PC-9 (cell line): ENCODE results near the gene SNX32. TPM values are rescaled to one million over a fixed set of nuclear protein-coding genes. Genes with fewer than 3 reads are reported as not detected.

Experiments used
- BruUV-seq: library from RNA; stranded (reverse); fragments of 400-500 nt; replicated peaks from 2 replicates; lab custom pipeline; 2021; lab: Mats Ljungman, UMichigan
- CTCF ChIA-PET: fragments of 300-600 bp; sonication (Branson Sonifier 250); formaldehyde crosslinking; loops from one replicate; lab custom pipeline; 2022; ENCODE audit warnings: antibody characterized with exemption; lab: Charles Lee
- POLR2A ChIA-PET: fragments of 300-600 bp; sonication (Branson Sonifier 250); formaldehyde crosslinking; loops from one replicate; lab custom pipeline; 2022; ENCODE audit warnings: antibody characterized with exemption; ENCODE audit not compliant: unreplicated experiment; lab: Charles Lee
- DNase-seq, 2 experiments: peaks; one replicate each; pipeline versions ENCODE4 v3.0.0 to v3.0.0-alpha.2; 2015 to 2022; ENCODE audit warnings: mixed read lengths in 1 of 2
- H2AFZ ChIP-seq: fragments of 200-600 bp; sonication (generic); 2 replicates; pipeline ENCODE4 v1.8.1; 2017; ENCODE audit warnings: antibody characterized with exemption
- H3F3A ChIP-seq: fragments of 200-600 bp; sonication (generic); 2 replicates; pipeline ENCODE4 v1.8.1; 2017; ENCODE audit warnings: antibody characterized with exemption, mild to moderate bottlenecking, low read depth; ENCODE audit not compliant: insufficient read depth
- H3K27ac ChIP-seq: fragments of 200-600 bp; sonication (generic); 2 replicates; pipeline ENCODE4 v1.6.1; 2016; ENCODE audit warnings: mixed run types
- H3K27me3 ChIP-seq: fragments of 200-600 bp; sonication (generic); 2 replicates; pipeline ENCODE4 v1.6.1; 2016; ENCODE audit warnings: low read depth, mixed run types; ENCODE audit not compliant: insufficient read depth
- H3K36me3 ChIP-seq: fragments of 200-600 bp; sonication (generic); 2 replicates; pipeline ENCODE4 v1.6.1; 2016; ENCODE audit warnings: low read depth, mixed run types
- H3K4me1 ChIP-seq: fragments of 200-600 bp; sonication (generic); replicated peaks from 2 replicates; pipeline ENCODE4 v1.6.1; 2016; ENCODE audit warnings: mixed run types; ENCODE audit not compliant: insufficient read depth
- H3K4me2 ChIP-seq: fragments of 200-600 bp; sonication (generic); 2 replicates; pipeline ENCODE4 v1.6.1; 2017; ENCODE audit warnings: mixed run types
- H3K4me3 ChIP-seq: fragments of 200-600 bp; sonication (generic); 2 replicates; pipeline ENCODE4 v1.6.1; 2016; ENCODE audit warnings: mixed run types
- H3K79me2 ChIP-seq: fragments of 200-600 bp; sonication (generic); 2 replicates; pipeline ENCODE4 v1.6.1; 2017; ENCODE audit warnings: low read depth, mixed run types
- H3K9me2 ChIP-seq: fragments of 200-600 bp; sonication (generic); 2 replicates; pipeline ENCODE4 v1.8.1; 2017; ENCODE audit warnings: mild to moderate bottlenecking; ENCODE audit not compliant: insufficient read depth
- H3K9me3 ChIP-seq: fragments of 200-600 bp; sonication (generic); 2 replicates; pipeline ENCODE4 v1.8.1; 2016; ENCODE audit warnings: low read depth; ENCODE audit not compliant: insufficient read depth
- H4K20me1 ChIP-seq: fragments of 200-600 bp; sonication (generic); 2 replicates; pipeline ENCODE4 v1.8.1; 2017; ENCODE audit not compliant: insufficient read depth
- EZH2 ChIP-seq: fragments of 200-600 bp; sonication (generic); IDR thresholded peaks from 2 replicates; pipeline ENCODE4 v1.8.0; 2017; ENCODE audit warnings: antibody characterized with exemption, low read depth
- intact Hi-C: fragments of 100-400 bp; cut with micrococcal nuclease; formaldehyde crosslinking; loops from one replicate; pipeline ENCODE4 v1.10.0; 2022; ENCODE audit not compliant: unreplicated experiment
- total RNA-seq: library from RNA; stranded (reverse); gene quantifications from 2 replicates; pipeline ENCODE4 v1.2.3, GENCODE V29; 2021
- TF ChIP-seq, protein P1 (sequence below): fragments of 200-600 bp; sonication (generic); conservative IDR thresholded peaks from 2 replicates; pipeline ENCODE4 v1.6.1; 2017; ENCODE audit warnings: mixed run types, antibody characterized with exemption, mild to moderate bottlenecking, moderate library complexity

SNX32 gene
- total RNA-seq, 1 experiment from 2014 or later: not detected

DNA sequence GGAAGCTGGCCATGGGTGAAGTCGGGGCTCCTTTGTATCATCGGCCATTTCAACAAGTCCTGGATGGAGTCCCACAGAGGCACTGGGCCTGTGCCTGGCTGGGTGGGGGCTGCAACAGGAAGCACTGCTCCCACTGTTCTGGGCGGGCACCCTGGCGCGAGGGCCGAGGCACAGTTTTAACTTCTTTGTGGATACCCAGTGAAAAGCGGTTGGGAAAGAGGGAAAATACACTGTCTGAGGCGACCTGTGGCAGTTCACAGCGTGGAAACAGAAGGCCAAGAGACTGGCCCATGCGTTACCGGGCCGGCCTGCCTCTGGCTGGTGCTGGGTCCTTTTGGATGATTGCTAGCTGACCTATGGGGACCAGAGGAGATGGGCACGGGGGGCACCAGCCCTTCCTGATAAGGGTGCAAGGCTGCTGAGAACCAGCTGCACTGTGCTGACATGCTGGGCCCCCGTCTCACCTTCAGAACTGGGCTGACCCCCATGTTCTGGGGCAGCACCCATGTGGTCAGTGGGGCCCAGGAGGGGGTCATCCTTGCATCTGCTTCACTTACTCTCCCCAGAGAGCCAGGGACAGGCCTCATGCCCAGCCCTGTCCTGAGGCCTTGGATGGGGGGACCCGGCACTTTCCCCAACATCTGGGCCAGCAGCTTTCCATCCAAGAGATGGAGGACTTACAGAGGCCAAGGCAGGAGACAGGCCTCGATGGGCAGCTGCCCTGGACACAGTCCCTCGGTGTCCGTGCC is 42.7 kb upstream of the SNX32 start:
- POLR2A ChIA-PET: no interaction called here
- intact Hi-C loops: no loop called here
- no peak overlapping the region for H3K4me3 ChIP-seq

DNA sequence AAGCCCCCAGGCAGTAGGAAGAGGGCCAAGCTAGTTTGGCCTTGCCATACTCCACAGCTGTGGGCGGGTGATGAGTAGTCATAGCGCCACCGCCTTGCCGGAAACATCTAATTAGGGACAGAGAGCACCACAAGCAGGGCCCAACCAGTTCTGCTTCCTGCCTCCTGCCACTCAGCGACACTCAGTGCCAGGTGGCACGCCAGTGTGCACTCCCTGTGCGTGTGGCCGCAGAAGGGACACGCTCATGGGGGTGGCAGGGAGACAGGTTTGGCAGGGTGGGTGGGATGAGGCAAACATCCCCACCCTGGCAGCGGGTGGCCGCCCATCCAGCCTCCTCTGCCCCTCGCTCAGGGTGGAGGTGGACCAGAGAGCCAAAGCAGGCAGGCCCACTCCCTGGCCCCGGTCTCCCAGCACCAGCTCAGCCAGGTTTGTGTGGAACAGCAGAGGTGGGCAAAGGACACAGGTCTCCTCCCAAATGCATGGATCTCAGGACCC is 42.0 kb upstream of the SNX32 start:
- no peak overlapping the region for H2AFZ ChIP-seq
- no peaks in the 10 kb centered on the region for H3K9me3 ChIP-seq
- POLR2A ChIA-PET: no interaction called here
- peaks cover 28% of the 10 kb centered on the region for H3F3A ChIP-seq
- peak overlapping the region; percentile 33; the same call in 1 of the 2 replicates for H3K4me3 ChIP-seq
- no peaks in the 10 kb centered on the region for H3K27me3 ChIP-seq
- peaks cover 9% of the 10 kb centered on the region; the same call in 1 of the 2 replicates for H4K20me1 ChIP-seq
- peaks cover 18% of the 10 kb centered on the region for H3K36me3 ChIP-seq
- CTCF ChIA-PET: interaction anchor here (0.6 to 1.3 kb wide), 3 partner anchors 68 to 139 kb away, joined by 3 to 4 read pairs (median 3); partner anchors contain the start of gene MUS81
- DNase-seq: peak; percentile 86 to 91
- H3K9me2 ChIP-seq: no peaks in the 10 kb centered on the region
- peak overlapping the region; percentile 89 for H3K27ac ChIP-seq
- BruUV-seq: no TSS peak
- H3K4me2 ChIP-seq: peak overlapping the region; percentile 98
- intact Hi-C loops: no loop called here
- peaks cover 54% of the 10 kb centered on the region for H3K79me2 ChIP-seq
- peaks cover 65% of the 10 kb centered on the region for H3K4me1 ChIP-seq
- TF ChIP-seq, protein P1, sequence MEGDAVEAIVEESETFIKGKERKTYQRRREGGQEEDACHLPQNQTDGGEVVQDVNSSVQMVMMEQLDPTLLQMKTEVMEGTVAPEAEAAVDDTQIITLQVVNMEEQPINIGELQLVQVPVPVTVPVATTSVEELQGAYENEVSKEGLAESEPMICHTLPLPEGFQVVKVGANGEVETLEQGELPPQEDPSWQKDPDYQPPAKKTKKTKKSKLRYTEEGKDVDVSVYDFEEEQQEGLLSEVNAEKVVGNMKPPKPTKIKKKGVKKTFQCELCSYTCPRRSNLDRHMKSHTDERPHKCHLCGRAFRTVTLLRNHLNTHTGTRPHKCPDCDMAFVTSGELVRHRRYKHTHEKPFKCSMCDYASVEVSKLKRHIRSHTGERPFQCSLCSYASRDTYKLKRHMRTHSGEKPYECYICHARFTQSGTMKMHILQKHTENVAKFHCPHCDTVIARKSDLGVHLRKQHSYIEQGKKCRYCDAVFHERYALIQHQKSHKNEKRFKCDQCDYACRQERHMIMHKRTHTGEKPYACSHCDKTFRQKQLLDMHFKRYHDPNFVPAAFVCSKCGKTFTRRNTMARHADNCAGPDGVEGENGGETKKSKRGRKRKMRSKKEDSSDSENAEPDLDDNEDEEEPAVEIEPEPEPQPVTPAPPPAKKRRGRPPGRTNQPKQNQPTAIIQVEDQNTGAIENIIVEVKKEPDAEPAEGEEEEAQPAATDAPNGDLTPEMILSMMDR: no peak; the same call in 1 of the 2 replicates
- TF ChIP-seq EZH2: no peak

More for the DNA sequence above, 42.7 kb upstream of the SNX32 start:
- peaks cover 27% of the 10 kb centered on the region for H3F3A ChIP-seq
- H3K36me3 ChIP-seq: peaks cover 18% of the 10 kb centered on the region
- no peaks in the 10 kb centered on the region for H3K27me3 ChIP-seq
- TF ChIP-seq EZH2: no peak
- TF ChIP-seq, protein P1: no peak
- H3K79me2 ChIP-seq: peaks cover 54% of the 10 kb centered on the region
- H3K27ac ChIP-seq: peak overlapping the region; percentile 89
- H3K9me3 ChIP-seq: no peaks in the 10 kb centered on the region
- no TSS peak for BruUV-seq
- H3K4me2 ChIP-seq: peak overlapping the region; percentile 98
- H3K4me1 ChIP-seq: peaks cover 70% of the 10 kb centered on the region
- H3K9me2 ChIP-seq: no peaks in the 10 kb centered on the region
- DNase-seq: no peak
- peaks cover 9% of the 10 kb centered on the region; the same call in 1 of the 2 replicates for H4K20me1 ChIP-seq
- H2AFZ ChIP-seq: no peak overlapping the region
- CTCF ChIA-PET: interaction anchor here (0.6 to 1.3 kb wide), 2 partner anchors 69 to 138 kb away, joined by 3 read pairs; partner anchors contain the start of gene MUS81

DNA sequence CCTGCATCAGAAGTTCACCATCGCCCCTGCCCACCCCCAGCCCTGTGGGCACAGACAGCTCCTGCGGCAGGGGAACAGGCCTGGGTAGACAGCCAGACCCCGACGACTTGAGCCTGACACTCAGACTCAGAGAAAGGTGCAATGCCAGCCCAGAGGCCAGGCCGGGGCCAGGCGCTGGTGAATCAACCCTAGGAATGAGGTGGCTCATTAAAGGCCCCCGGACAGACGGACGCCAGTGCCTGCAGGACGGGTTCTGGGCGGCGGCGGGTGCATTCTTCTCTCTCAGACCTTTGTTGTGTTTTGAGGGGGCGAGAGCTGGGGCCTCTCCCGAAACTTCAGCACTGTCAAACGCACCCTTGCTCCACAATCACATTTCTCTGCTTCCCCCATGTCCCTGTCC is 41.3 kb upstream of the SNX32 start:
- H3K79me2 ChIP-seq: peaks cover 54% of the 10 kb centered on the region
- H3K36me3 ChIP-seq: peaks cover 18% of the 10 kb centered on the region
- no TSS peak for BruUV-seq
- CTCF ChIA-PET: interaction anchor here (0.6 to 1.3 kb wide), 5 partner anchors 13 to 554 kb away, joined by 3 to 5 read pairs (median 4); partner anchors contain the start of gene MUS81
- POLR2A ChIA-PET: interaction anchor here (0.6 to 1.0 kb wide), 4 partner anchors 72 to 284 kb away, joined by 3 to 6 read pairs (median 4); partner anchors contain the start of genes KAT5 and RNASEH2C
- DNase-seq: peak; percentile 66 to 73
- peak overlapping the region; percentile 89 for H3K27ac ChIP-seq
- peaks cover 65% of the 10 kb centered on the region for H3K4me1 ChIP-seq
- H4K20me1 ChIP-seq: peaks cover 9% of the 10 kb centered on the region; the same call in 1 of the 2 replicates
- no peaks in the 10 kb centered on the region for H3K9me3 ChIP-seq
- H3K4me3 ChIP-seq: peak overlapping the region; percentile 33; the same call in 1 of the 2 replicates
- H3K9me2 ChIP-seq: no peaks in the 10 kb centered on the region
- 0 out of 2 replicates have a peak overlapping the region, but pooled peaks have one; percentile 6 for H2AFZ ChIP-seq
- TF ChIP-seq, protein P1: no peak
- no peak for TF ChIP-seq EZH2
- peaks cover 29% of the 10 kb centered on the region for H3F3A ChIP-seq
- no peaks in the 10 kb centered on the region for H3K27me3 ChIP-seq
- H3K4me2 ChIP-seq: peak overlapping the region; percentile 98
- intact Hi-C loops: no loop called here
